Endodermal cell (in vitro differentiated cells): Measurements from ENCODE around the gene NKG7. TPM values are rescaled to one million over a fixed set of nuclear protein-coding genes. Genes with fewer than 3 reads are reported as not detected.

Experiments used
- DNase-seq: peaks from one replicate; pipeline ENCODE4 v3.0.0-alpha.2; 2017
- H3K27ac ChIP-seq: 2 replicates; pipeline ENCODE4 v1.5.1; 2013; ENCODE audit warnings: mild to moderate bottlenecking, low read depth, low read length, moderate library complexity
- H3K27me3 ChIP-seq: 2 replicates; pipeline ENCODE4 v1.6.1; 2013; ENCODE audit warnings: mild to moderate bottlenecking, low read length, moderate library complexity; ENCODE audit not compliant: insufficient read depth, control insufficient read depth, poor library complexity, severe bottlenecking
- H3K36me3 ChIP-seq: 2 replicates; pipeline ENCODE4 v1.7.0; 2013; ENCODE audit warnings: mild to moderate bottlenecking, low read length, moderate library complexity; ENCODE audit not compliant: control insufficient read depth, insufficient read depth
- H3K4me1 ChIP-seq: one replicate; pipeline ENCODE4 v1.7.0; 2013; ENCODE audit warnings: low read length; ENCODE audit not compliant: control insufficient read depth, insufficient read depth
- H3K4me3 ChIP-seq: 2 replicates; pipeline ENCODE4 v1.5.1; 2013; ENCODE audit warnings: mild to moderate bottlenecking, low read length, moderate library complexity
- H3K9ac ChIP-seq: 2 replicates; pipeline ENCODE4 v1.6.1; 2013; ENCODE audit warnings: mild to moderate bottlenecking, low read length, moderate library complexity; ENCODE audit not compliant: poor library complexity, severe bottlenecking; ENCODE audit errors: extremely low read depth
- H3K9me3 ChIP-seq: 2 replicates; pipeline ENCODE4 v1.6.1; 2013; ENCODE audit warnings: mild to moderate bottlenecking, low read length, moderate library complexity; ENCODE audit not compliant: control insufficient read depth
- H3K27ac Mint-ChIP-seq: 2 replicates; pipeline ENCODE4 v1.8.0; 2020; ENCODE audit warnings: mixed read lengths
- H3K27me3 Mint-ChIP-seq: 2 replicates; pipeline ENCODE4 v1.8.0; 2021; ENCODE audit warnings: mild to moderate bottlenecking, mixed read lengths; ENCODE audit not compliant: insufficient read depth
- H3K36me3 Mint-ChIP-seq: 2 replicates; pipeline ENCODE4 v1.8.0; 2020; ENCODE audit warnings: low read depth, mixed read lengths
- H3K4me1 Mint-ChIP-seq: 2 replicates; pipeline ENCODE4 v1.8.0; 2020; ENCODE audit warnings: mixed read lengths
- H3K4me3 Mint-ChIP-seq: 2 replicates; pipeline ENCODE4 v1.8.0; 2020; ENCODE audit warnings: mild to moderate bottlenecking, moderate library complexity, mixed read lengths
- H3K9me3 Mint-ChIP-seq: 2 replicates; pipeline ENCODE4 v1.8.0; 2020; ENCODE audit warnings: mild to moderate bottlenecking, mixed read lengths
- WGBS, 2 experiments: methylation state at CpG; one replicate each; pipeline versions ENCODE4 v1.1.5 to v1.1.7; 2013; ENCODE audit warnings: missing lambda C conversion rate in 2 of 2, mixed read lengths in 1 of 2; ENCODE audit not compliant: insufficient coverage in 1 of 2, insufficient read length in 1 of 2; 5-methylcytosine and 5-hydroxymethylcytosine counted together
- total RNA-seq, 2 donors: library from RNA; stranded (reverse); fragmentation: NEBNext Ultra II Directional in 1 of 2; extraction: Animal tissue kit (Norgen Biotek cat#: 25700) in 1 of 2; gene quantifications; 2 replicates in 1 of 2; 3 replicates in 1 of 2; pipeline ENCODE4 v1.2.1, GENCODE V29; 2021
- TF ChIP-seq, protein P1 (sequence below): fragments of 200-600 bp; sonication (generic); conservative IDR thresholded peaks from 2 replicates; pipeline ENCODE4 v1.5.0; 2021; ENCODE audit warnings: antibody characterized with exemption, mild to moderate bottlenecking

Gene NKG7
- total RNA-seq, 2 donors from 2014 or later, result not detected

DNA sequence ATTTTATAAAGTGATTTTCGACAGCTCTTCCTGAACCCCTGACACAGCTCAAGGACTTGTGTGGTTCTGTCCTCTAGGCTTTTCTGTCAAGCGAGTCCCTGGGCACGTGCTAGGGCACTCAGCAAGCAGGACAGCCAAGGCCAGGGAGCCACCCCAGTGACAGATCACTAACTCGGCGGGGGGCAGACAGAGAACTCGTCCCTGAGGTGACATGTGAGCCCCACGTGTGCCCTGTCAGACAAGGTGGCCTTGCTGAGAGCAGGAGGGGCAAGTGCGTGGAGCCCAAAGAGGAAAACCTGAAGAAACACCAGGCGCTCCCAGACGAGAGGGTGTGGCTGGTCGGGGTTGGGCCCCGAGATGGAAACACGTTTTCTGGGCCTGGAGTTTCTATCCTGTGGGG, 11.2 kb downstream of the NKG7 start:
- Mint-ChIP-seq H3K36me3 (peaks cover 3% of the 10 kb centered on the region), H3K27ac (peak overlapping the region; percentile 21), H3K4me1 (peaks cover 40% of the 10 kb centered on the region), H3K4me3 (no peak overlapping the region), H3K27me3 (no peaks in the 10 kb centered on the region), H3K9me3 (no peaks in the 10 kb centered on the region)
- H3K36me3 ChIP-seq, result no peaks in the 10 kb centered on the region
- H3K4me3 ChIP-seq, result no peak overlapping the region
- TF ChIP-seq, protein P1, sequence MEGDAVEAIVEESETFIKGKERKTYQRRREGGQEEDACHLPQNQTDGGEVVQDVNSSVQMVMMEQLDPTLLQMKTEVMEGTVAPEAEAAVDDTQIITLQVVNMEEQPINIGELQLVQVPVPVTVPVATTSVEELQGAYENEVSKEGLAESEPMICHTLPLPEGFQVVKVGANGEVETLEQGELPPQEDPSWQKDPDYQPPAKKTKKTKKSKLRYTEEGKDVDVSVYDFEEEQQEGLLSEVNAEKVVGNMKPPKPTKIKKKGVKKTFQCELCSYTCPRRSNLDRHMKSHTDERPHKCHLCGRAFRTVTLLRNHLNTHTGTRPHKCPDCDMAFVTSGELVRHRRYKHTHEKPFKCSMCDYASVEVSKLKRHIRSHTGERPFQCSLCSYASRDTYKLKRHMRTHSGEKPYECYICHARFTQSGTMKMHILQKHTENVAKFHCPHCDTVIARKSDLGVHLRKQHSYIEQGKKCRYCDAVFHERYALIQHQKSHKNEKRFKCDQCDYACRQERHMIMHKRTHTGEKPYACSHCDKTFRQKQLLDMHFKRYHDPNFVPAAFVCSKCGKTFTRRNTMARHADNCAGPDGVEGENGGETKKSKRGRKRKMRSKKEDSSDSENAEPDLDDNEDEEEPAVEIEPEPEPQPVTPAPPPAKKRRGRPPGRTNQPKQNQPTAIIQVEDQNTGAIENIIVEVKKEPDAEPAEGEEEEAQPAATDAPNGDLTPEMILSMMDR, result no peak
- no peak overlapping the region for H3K27ac ChIP-seq
- no peak overlapping the region for H3K9ac ChIP-seq
- H3K27me3 ChIP-seq, result no peaks in the 10 kb centered on the region
- H3K9me3 ChIP-seq, result no peaks in the 10 kb centered on the region
- WGBS, 2 experiments, result 90 to 93% methylated on average over 8 to 13 of the region's 13 CpGs
- peaks cover 11% of the 10 kb centered on the region for H3K4me1 ChIP-seq
- peak; percentile 38 for DNase-seq

DNA sequence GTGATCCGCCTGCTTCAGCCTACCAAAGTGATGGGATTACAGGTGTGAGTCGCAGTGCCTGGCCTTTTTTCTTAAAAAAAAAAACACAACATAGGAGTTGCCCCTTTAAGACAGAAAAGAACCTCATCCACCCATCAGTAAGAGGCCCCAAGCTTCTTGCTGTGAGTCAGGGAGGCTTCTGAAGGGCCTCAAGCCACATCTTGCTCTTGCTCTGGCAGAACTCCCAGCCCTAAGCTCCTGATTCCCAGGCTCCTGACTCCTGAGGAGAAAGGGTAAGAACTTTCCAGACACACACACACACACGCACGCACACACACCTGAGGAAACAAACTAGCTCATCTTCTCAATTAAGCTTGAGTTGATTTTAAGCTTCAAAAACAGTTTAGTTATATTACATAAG, 13.2 kb downstream of the NKG7 start:
- Histone ChIP-seq H3K9ac (no peak overlapping the region), H3K36me3 (no peaks in the 10 kb centered on the region), H3K4me3 (no peak overlapping the region), H3K27ac (no peak overlapping the region), H3K27me3 (no peaks in the 10 kb centered on the region), H3K9me3 (no peaks in the 10 kb centered on the region), H3K4me1 (peaks cover 8% of the 10 kb centered on the region)
- peaks cover 3% of the 10 kb centered on the region for H3K36me3 Mint-ChIP-seq
- WGBS, 2 experiments, result 90 to 100% methylated on average over 1 to 2 of the region's 4 CpGs
- no peak for DNase-seq
- TF ChIP-seq, protein P1, result no peak
- no peaks in the 10 kb centered on the region for H3K9me3 Mint-ChIP-seq
- H3K4me3 Mint-ChIP-seq, result no peak overlapping the region
- no peaks in the 10 kb centered on the region for H3K27me3 Mint-ChIP-seq
- peaks cover 37% of the 10 kb centered on the region for H3K4me1 Mint-ChIP-seq
- H3K27ac Mint-ChIP-seq, result peak overlapping the region; percentile 44

GRCh38 chr19:51357952-51358351, 14.5 kb downstream of the NKG7 start:
- peaks cover 7% of the 10 kb centered on the region for H3K4me1 ChIP-seq
- H3K27ac ChIP-seq, result no peak overlapping the region
- no peak overlapping the region for H3K4me3 ChIP-seq
- Mint-ChIP-seq H3K27ac (no peak overlapping the region), H3K27me3 (no peaks in the 10 kb centered on the region), H3K9me3 (no peaks in the 10 kb centered on the region), H3K4me3 (no peak overlapping the region), H3K4me1 (peaks cover 30% of the 10 kb centered on the region), H3K36me3 (peaks cover 3% of the 10 kb centered on the region)
- H3K9me3 ChIP-seq, result no peaks in the 10 kb centered on the region
- 89 to 91% methylated on average over 5 to 7 of the region's 7 CpGs for WGBS, 2 experiments
- TF ChIP-seq, protein P1, result no peak
- peak; percentile 36 for DNase-seq
- no peaks in the 10 kb centered on the region for H3K36me3 ChIP-seq
- no peaks in the 10 kb centered on the region for H3K27me3 ChIP-seq
- no peak overlapping the region for H3K9ac ChIP-seq
